Aorta (tissue), 5 donors: Measurements from ENCODE around the gene LASP1. TPM values are rescaled to one million over a fixed set of nuclear protein-coding genes. Genes with fewer than 3 reads are reported as not detected.

Experiments used
- ATAC-seq: fragments of 200-7000 bp; cut with Tn5 transposase; one replicate; pipeline ENCODE4 v1.9.1; 2022; ENCODE audit warnings: moderate library complexity; ENCODE audit not compliant: low FRiP score
- DNase-seq, 2 donors: peaks; one replicate each; pipeline ENCODE4 v3.0.0-alpha.2; 2020
- H3K27ac ChIP-seq, 2 donors: one replicate each; pipeline ENCODE4 v1.5.1; 2013; ENCODE audit warnings: low read length in 2 of 2, mild to moderate bottlenecking in 2 of 2, moderate library complexity in 2 of 2, control low read depth in 1 of 2, inconsistent platforms in 1 of 2, low read depth in 1 of 2
- H3K27me3 ChIP-seq, 2 donors: one replicate each; pipeline ENCODE4 v1.6.1; 2013; ENCODE audit warnings: control low read depth in 1 of 2, low read length in 1 of 2, mild to moderate bottlenecking in 1 of 2, moderate library complexity in 1 of 2; ENCODE audit not compliant: insufficient read depth in 2 of 2, control insufficient read depth in 1 of 2
- H3K36me3 ChIP-seq, 2 donors: one replicate each; pipeline ENCODE4 v1.6.1; 2013; ENCODE audit warnings: control low read depth in 1 of 2, low read length in 1 of 2, mild to moderate bottlenecking in 1 of 2; ENCODE audit not compliant: insufficient read depth in 2 of 2, control insufficient read depth in 1 of 2
- H3K4me1 ChIP-seq, 2 donors: one replicate each; pipeline ENCODE4 v1.6.1; 2013; ENCODE audit warnings: low read length in 2 of 2, control low read depth in 1 of 2, mild to moderate bottlenecking in 1 of 2, moderate library complexity in 1 of 2; ENCODE audit not compliant: insufficient read depth in 2 of 2, control insufficient read depth in 1 of 2
- H3K4me3 ChIP-seq, 2 donors: one replicate each; pipeline ENCODE4 v1.5.1; 2013; ENCODE audit warnings: low read length in 2 of 2, control low read depth in 1 of 2, mild to moderate bottlenecking in 1 of 2
- H3K9me3 ChIP-seq: one replicate; pipeline ENCODE4 v1.6.1; 2013; ENCODE audit warnings: mild to moderate bottlenecking, low read length; ENCODE audit not compliant: control insufficient read depth
- WGBS, 2 donors: extraction: QIAGEN DNeasy Blood & Tissue Kit; methylation state at CpG; one replicate each; pipeline ENCODE4 v1.1.7; 2013; 5-methylcytosine and 5-hydroxymethylcytosine counted together
- intact Hi-C, 2 donors: fragments of 100-400 bp; cut with DNase I; formaldehyde crosslinking; loops; one replicate each; pipeline versions ENCODE4 v1.14.2 to v1.15.0; 2022
- polyA plus RNA-seq, 2 donors: library from polyadenylated mRNA; stranded (reverse); fragments of 200-250 nt; gene quantifications; one replicate each; pipeline ENCODE4 v1.2.3, GENCODE V29; 2013
- total RNA-seq, 2 donors: library from RNA; stranded (reverse); fragmentation: NEBNext Ultra II Directional; extraction: Animal tissue kit (Norgen Biotek cat#: 25700); gene quantifications; one replicate each; pipeline ENCODE4 v1.2.1, GENCODE V29; 2021
- donor health status: healthy with polysubstance abuse.
- donor health status: Bipolar disorder and iron deficiency.
- donor health status: DM: no; HTN: no; CAD: no.
- donor health status: DM: no; HTN: no; CAD: no.
- donor health status: DM: yes; HTN: yes; CAD: no.

LASP1 gene
- total and polyA plus RNA-seq, 4 donors, result 68.5 to 169 (median 107) TPM

DNA sequence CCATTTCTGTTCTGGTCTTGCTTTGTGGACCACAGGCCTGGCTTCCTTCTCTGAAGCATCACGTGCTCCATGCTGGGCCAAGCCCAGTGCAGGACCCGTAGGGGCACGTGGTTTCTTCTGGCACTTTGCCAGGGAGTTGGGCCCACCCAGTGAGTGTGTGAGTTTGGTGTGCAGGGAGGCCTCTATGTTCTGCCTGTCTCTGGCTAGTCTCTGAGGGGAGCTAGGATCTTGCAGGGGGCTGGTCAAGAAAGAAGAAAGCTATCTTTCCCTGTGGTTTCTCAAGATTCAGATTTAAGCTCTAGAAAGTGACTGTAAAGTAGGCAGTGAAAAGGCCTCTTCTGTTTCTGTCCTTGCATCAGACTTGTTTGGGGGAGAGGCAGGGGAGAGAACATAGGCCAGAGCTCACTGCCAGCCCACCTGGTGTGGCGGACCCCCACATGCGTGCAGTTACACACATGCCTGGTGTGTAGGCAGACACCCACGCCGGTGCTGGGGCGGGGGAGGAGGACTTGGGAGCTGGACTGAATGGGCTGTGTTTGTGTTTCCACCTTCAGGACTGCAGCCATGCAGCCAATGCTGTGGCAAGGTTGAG, 11.8 kb downstream of the LASP1 start:
- Histone ChIP-seq H3K27ac (peak overlapping the region in 1 of 2 donors; percentile 31), H3K27me3 (no peaks in the 10 kb centered on the region), H3K9me3 (no peaks in the 10 kb centered on the region), H3K4me3 (no peak overlapping the region), H3K36me3 (peaks cover 0 to 2% of the 10 kb centered on the region in 2 donors), H3K4me1 (peaks cover 2 to 8% of the 10 kb centered on the region in 2 donors)
- DNase-seq (peak; percentile 80 to 86), ATAC-seq (peak; percentile 49)
- intact Hi-C loops, result no loop called here
- 7 to 8% methylated on average over 8 of the region's 8 CpGs for WGBS, 2 donors

DNA sequence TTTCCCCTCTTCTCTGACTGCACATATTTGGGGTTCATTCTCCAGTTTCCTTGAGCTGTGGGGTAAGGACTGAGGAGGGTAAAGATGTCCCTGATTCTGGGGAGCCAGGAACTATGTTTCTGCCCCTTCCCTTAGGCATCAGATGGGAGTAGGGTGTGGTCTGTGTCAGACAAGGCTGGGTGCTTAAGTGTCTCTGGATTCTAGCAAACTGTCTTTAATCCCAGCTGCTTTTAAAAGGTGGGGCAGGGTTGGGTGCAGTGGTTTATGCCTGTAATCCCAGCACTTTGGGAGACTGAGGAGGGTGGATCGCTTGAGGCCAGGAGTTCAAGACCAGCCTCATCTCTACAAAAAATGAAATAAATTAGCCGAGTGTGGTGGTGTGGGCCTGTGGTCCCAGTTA, 13.0 kb downstream of the LASP1 start:
- Histone ChIP-seq H3K27ac (peak overlapping the region in 1 of 2 donors; percentile 13), H3K9me3 (no peaks in the 10 kb centered on the region), H3K36me3 (peaks cover 0 to 2% of the 10 kb centered on the region in 2 donors), H3K4me1 (peaks cover 2 to 8% of the 10 kb centered on the region in 2 donors), H3K4me3 (no peak overlapping the region), H3K27me3 (no peaks in the 10 kb centered on the region)
- 90% methylated on average over 2 of the region's 2 CpGs for WGBS, 2 donors
- no peak for DNase-seq
- intact Hi-C loops, result no loop called here
- ATAC-seq, result no peak

DNA sequence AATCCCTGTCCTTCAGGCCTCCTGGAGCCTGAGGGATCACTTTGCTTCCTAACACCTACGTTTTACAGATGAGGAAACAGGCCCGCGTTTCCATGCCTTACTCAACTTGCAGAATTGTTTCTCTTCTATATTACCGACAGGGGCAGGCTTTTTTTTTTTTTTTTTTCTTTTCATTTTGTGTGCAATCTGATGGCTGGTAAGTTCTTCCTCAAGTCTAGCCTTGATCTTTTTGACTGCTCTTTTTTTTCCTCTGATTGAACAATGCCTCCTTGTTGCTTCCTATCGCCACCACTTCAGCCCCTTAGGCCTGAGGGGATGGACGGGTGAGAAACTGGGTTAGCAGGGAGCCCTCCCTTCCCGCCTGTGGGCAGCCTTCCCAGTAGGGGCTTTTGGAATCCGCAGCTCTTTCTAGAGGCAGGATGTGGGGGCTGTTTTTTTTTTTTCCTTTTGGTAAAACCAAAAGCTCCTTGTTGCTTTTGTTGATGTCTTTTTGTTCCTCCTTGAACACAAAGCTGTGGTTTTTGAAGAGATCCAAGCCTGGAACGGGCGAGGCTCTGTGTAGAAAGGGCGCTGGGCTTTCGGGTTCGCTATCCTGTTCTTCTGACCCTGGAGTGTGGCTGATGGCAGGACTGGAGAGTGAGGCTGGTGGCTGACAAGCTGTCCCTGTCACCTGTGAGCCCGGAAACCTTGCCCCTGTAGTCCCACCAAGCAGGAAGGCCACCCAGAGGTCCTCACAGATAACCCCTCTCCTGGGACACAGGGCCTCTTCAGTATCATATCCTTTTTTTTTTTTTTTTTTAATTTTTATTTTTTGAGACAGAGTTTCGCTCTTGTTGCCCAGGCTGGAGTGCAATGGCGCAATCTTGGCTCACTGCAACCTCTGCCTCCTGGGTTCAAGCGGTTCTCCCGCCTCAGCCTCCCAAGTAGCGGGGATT, 14.0 kb downstream of the LASP1 start:
- Histone ChIP-seq H3K27ac (no peak overlapping the region), H3K4me1 (peaks cover 2 to 8% of the 10 kb centered on the region in 2 donors), H3K4me3 (no peak overlapping the region), H3K36me3 (no peaks in the 10 kb centered on the region), H3K27me3 (no peaks in the 10 kb centered on the region), H3K9me3 (no peaks in the 10 kb centered on the region)
- ATAC-seq (no peak), DNase-seq (no peak)
- intact Hi-C loops, result no loop called here
- whole genome bisulfite sequencing, 2 donors, result 49 to 53% methylated on average over 18 to 19 of the region's 19 CpGs

DNA sequence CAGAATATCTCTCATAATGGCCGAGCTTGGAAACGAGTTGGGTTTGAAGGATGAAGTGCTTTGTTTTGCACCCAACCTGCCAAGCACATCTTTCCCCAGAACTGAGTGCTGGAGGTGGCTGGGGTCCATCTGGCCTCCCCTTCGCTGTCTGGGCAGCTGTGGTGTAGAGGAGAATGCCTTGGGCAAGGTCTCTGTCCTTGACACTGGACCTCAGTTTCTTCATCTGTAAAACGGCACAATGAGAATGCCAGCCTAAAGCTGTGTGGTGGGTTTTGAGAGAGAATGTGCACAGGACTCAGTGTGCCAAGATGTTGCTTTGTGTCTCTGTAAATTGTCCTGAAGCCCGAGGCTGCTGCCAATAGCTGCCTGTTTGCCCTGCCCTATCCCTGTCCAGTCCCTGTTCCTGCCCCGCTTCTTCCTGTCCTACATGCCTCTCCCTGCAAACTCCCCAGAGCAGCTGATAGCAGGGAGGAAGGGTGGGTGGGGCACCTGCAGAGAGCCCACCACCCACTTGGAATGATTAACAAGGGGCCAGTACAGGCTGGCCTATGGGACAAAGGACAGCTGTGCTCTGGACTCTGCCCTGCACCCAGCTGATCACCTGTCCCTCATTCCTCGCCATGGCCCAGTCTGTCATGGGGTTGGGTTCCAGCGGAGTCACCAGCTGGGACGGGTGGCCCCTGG, 15.3 kb downstream of the LASP1 start:
- Histone ChIP-seq H3K36me3 (peaks cover 0 to 2% of the 10 kb centered on the region in 2 donors), H3K4me1 (peaks cover 2 to 8% of the 10 kb centered on the region in 2 donors), H3K27ac (no peak overlapping the region), H3K27me3 (no peaks in the 10 kb centered on the region), H3K4me3 (no peak overlapping the region), H3K9me3 (no peaks in the 10 kb centered on the region)
- 32 to 41% methylated on average over 9 of the region's 9 CpGs for WGBS, 2 donors
- no peak for ATAC-seq
- DNase-seq, result no peak
- intact Hi-C loops, result no loop called here

DNA sequence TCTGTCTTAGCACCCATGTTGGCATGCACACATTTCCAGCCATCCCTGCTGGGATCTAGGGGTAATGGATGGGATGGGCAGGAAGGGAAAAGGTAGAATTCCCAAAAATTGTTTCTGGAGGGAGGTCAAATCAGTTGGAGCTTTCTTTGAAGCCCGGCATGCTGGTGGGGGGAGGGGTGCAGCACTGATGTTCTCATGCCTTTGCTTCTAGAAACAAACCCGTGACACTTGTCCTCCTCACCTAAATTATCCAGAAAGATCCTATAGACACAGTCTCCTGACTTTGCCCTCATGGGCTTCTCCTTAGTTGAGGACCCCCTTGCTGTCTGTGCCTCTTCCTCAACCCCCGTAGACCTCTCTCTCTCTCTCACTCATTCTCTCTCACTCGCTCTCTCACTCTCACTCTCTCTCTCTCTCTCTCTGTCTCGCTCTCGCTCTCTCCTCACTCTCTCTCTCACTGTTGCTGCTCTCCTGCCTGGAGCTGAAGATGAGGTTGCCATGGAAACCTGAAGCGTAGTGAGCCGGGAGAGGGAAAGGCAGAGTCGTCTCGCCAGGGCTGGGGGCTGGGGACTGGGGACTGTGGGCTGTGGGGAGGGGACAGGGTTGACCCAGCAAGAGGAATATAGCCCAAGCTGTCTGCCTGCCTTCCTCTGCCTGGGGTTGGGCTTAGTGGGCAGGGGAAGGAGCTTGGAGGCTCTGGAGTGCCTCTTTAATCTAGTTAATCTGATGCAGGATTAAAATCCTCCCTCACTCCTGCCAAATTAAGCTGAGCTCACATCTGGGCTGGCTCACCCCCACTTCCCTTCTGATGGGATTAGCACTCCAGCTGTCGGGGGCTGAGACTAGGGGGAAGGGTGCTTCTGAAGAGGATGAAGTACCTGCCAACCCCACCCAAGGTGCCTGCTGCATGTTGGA, 16.1 kb downstream of the LASP1 start:
- Histone ChIP-seq H3K4me1 (peaks cover 2 to 5% of the 10 kb centered on the region in 2 donors), H3K4me3 (no peak overlapping the region), H3K27ac (no peak overlapping the region), H3K27me3 (no peaks in the 10 kb centered on the region), H3K36me3 (peaks cover 0 to 2% of the 10 kb centered on the region in 2 donors), H3K9me3 (no peaks in the 10 kb centered on the region)
- WGBS, 2 donors, result 11 to 12% methylated on average over 11 of the region's 11 CpGs
- DNase-seq, result no peak
- no peak for ATAC-seq
- intact Hi-C loops, result no loop called here

DNA sequence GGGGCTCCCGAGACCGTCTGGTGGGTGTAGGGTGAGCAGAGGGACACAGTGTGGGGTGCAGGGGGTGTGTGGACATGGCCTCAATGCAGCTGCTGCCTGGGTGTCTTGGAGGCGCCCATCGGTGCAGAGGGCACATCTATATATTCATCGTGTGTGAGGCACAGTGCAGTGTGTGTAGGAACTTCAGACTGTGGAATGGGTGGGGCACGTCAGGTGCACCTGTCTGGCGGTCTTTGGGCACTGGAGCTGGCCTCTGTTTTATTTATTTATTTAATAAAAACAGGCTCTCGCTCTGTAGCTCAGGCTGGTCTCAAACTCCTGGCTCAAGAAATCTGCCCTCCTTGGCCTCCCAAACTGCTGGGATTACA, 16.8 kb downstream of the LASP1 start:
- WGBS, 2 donors, result 40 to 51% methylated on average over 8 of the region's 8 CpGs
- H3K36me3 ChIP-seq, result peaks cover 0 to 6% of the 10 kb centered on the region in 2 donors

DNA sequence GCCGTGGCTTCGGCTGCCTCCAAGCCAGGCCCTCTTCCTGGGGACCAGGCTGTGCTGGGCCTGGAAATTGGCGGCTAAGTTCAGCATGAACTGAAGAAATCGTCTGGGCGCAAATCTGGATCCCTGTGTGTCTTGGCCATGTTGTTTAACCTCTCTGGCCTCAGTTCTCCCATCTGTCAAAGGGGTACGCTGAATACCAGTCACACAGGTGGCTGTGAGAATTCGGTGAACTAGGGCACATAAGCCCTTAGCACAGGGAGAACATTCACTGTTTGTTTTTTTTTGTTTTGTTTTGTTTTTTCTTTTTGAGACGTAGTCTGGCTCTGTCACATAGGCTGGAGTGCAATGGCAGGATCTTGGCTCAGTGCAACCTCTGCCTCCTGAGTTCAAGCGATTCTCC, 19.0 kb downstream of the LASP1 start:
- H3K36me3 ChIP-seq, result peaks cover 0 to 9% of the 10 kb centered on the region in 2 donors

More for the DNA sequence above, 16.8 kb downstream of the LASP1 start:
- H3K27ac ChIP-seq, result no peak overlapping the region
- H3K9me3 ChIP-seq, result no peaks in the 10 kb centered on the region
- ATAC-seq (no peak), DNase-seq (no peak)
- peaks cover 2 to 5% of the 10 kb centered on the region in 2 donors for H3K4me1 ChIP-seq
- H3K4me3 ChIP-seq, result no peak overlapping the region
- no peaks in the 10 kb centered on the region for H3K27me3 ChIP-seq
- intact Hi-C loops, result no loop called here

More for the DNA sequence above, 19.0 kb downstream of the LASP1 start:
- Histone ChIP-seq H3K27me3 (no peaks in the 10 kb centered on the region), H3K4me1 (no peaks in the 10 kb centered on the region), H3K27ac (no peak overlapping the region), H3K9me3 (no peaks in the 10 kb centered on the region), H3K4me3 (no peak overlapping the region)
- ATAC-seq (no peak), DNase-seq (no peak)
- intact Hi-C loops, result no loop called here
- WGBS, 2 donors, result 54 to 63% methylated on average over 9 of the region's 9 CpGs
